Measurements from ENCODE around the gene SPON1. TPM values are rescaled to one million over a fixed set of nuclear protein-coding genes. Genes with fewer than 3 reads are reported as not detected.
"Not testable (repeated sequence)": the region's sequence is repeated elsewhere in the genome, so short reads cannot be mapped to it uniquely, and the experiment has no call there.

The SPON1 gene
- total RNA-seq, 6 donors from 2014 or later: 12.6 to 68.9 (median 56.3) TPM

- peaks cover 0 to 10% (median 7%) of the 10 kb centered on the region in 4 donors for H3K4me1 ChIP-seq
- no peaks in the 10 kb centered on the region for H3K36me3 ChIP-seq
- H3K4me3 ChIP-seq: no peak overlapping the region
- H3K27me3 ChIP-seq: no peaks in the 10 kb centered on the region
- TF ChIP-seq EP300 (IDR thresholded peaks at IDR 0.05) (peak in 1 of 4 donors; percentile 51), POLR2A (IDR thresholded peaks at IDR 0.05) (no peak), POLR2AphosphoS5 (IDR thresholded peaks at IDR 0.05) (peak in 1 of 2 donors; percentile 33)
- TF ChIP-seq, protein P1, sequence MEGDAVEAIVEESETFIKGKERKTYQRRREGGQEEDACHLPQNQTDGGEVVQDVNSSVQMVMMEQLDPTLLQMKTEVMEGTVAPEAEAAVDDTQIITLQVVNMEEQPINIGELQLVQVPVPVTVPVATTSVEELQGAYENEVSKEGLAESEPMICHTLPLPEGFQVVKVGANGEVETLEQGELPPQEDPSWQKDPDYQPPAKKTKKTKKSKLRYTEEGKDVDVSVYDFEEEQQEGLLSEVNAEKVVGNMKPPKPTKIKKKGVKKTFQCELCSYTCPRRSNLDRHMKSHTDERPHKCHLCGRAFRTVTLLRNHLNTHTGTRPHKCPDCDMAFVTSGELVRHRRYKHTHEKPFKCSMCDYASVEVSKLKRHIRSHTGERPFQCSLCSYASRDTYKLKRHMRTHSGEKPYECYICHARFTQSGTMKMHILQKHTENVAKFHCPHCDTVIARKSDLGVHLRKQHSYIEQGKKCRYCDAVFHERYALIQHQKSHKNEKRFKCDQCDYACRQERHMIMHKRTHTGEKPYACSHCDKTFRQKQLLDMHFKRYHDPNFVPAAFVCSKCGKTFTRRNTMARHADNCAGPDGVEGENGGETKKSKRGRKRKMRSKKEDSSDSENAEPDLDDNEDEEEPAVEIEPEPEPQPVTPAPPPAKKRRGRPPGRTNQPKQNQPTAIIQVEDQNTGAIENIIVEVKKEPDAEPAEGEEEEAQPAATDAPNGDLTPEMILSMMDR (IDR thresholded peaks at IDR 0.05): no peak
- WGBS, 2 donors: 44 to 63% methylated on average over 11 to 13 of the region's 13 CpGs
- DNase-seq (peak; percentile 44 to 80), ATAC-seq (ENCODE audit: low FRiP score in 2 of 2) (peak; percentile 84 to 87)
- H3K27ac ChIP-seq: no peak overlapping the region
- H3K9me3 ChIP-seq: no peaks in the 10 kb centered on the region
These were observed 67.7 kb downstream of the SPON1 start for GRCh38 chr11:14029971-14030920.

GRCh38 chr11:14035526-14035925, 73.0 kb downstream of the SPON1 start:
- not testable (repeated sequence) for H3K27ac ChIP-seq; H3K4me1 ChIP-seq; ATAC-seq (ENCODE audit: low FRiP score in 2 of 2); H3K4me3 ChIP-seq; DNase-seq; H3K36me3 ChIP-seq; H3K9me3 ChIP-seq; H3K27me3 ChIP-seq
- WGBS, 2 donors: 78 to 86% methylated on average over 2 of the region's 2 CpGs

DNA sequence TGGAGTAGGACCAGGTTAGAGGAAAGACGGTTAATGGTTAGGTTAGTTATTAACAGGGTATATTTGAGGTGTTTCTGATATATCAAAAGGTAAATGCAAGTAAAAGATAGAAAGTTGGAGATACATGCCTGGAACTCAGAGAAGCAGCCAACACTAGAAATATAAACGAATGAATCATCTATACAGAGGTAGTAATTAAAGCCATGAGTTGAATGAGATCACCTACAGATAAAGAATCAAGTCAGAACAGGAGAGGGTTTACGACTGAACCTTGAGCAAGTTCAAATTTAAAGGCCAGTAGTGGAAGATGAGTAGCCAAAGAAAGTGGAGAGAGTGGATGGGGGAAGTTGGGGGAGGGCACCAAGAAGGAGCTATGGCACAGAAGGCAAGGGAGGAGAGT, 73.9 kb downstream of the SPON1 start:
- DNase-seq (no peak), ATAC-seq (ENCODE audit: low FRiP score in 2 of 2) (no peak)
- no peak overlapping the region for H3K27ac ChIP-seq
- no peaks in the 10 kb centered on the region for H3K9me3 ChIP-seq
- no peaks in the 10 kb centered on the region for H3K27me3 ChIP-seq
- H3K36me3 ChIP-seq: no peaks in the 10 kb centered on the region
- WGBS, 2 donors: 80 to 89% methylated on average over 3 of the region's 3 CpGs
- TF ChIP-seq, protein P1 (IDR thresholded peaks at IDR 0.05): no peak
- TF ChIP-seq POLR2AphosphoS5 (IDR thresholded peaks at IDR 0.05) (no peak), EP300 (IDR thresholded peaks at IDR 0.05) (no peak), POLR2A (IDR thresholded peaks at IDR 0.05) (no peak)
- H3K4me3 ChIP-seq: no peak overlapping the region
- H3K4me1 ChIP-seq: no peaks in the 10 kb centered on the region

DNA sequence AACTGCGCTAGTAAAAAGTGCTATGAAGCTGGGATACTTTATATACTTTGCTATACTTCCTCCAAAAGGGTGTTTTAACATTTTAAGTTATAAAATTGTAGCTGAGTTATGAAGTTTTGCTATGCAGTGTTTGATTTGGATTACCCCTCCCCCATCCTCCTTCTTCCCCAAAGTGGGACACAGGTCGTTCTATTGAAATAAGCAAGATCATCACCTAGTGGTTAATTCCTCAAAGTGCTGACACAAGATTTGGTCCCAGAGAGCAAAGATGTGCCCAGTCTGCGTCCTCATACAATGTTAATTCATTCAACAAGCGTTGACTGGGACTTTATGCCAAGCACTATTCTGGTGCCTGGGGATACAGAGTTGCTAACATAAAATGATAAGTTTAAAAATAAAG, 78.5 kb downstream of the SPON1 start:
- H3K27ac ChIP-seq: no peak overlapping the region
- no peaks in the 10 kb centered on the region for H3K9me3 ChIP-seq
- ATAC-seq (ENCODE audit: low FRiP score in 2 of 2): no peak
- 61 to 71% methylated on average over 4 of the region's 4 CpGs for WGBS, 2 donors
- no peak for DNase-seq
- no peak for TF ChIP-seq POLR2AphosphoS5 (IDR thresholded peaks at IDR 0.05)
- TF ChIP-seq, protein P1 (IDR thresholded peaks at IDR 0.05): peak in 1 of 6 experiments; percentile 17
- H3K4me3 ChIP-seq: no peak overlapping the region
- H3K36me3 ChIP-seq: no peaks in the 10 kb centered on the region
- no peaks in the 10 kb centered on the region for H3K27me3 ChIP-seq
- H3K4me1 ChIP-seq: no peaks in the 10 kb centered on the region

GRCh38 chr11:14041565-14041964, 79.0 kb downstream of the SPON1 start:
- Histone ChIP-seq H3K4me1 (no peaks in the 10 kb centered on the region), H3K27me3 (no peaks in the 10 kb centered on the region), H3K9me3 (no peaks in the 10 kb centered on the region), H3K36me3 (no peaks in the 10 kb centered on the region), H3K4me3 (no peak overlapping the region), H3K27ac (no peak overlapping the region)
- TF ChIP-seq EP300 (IDR thresholded peaks at IDR 0.05): no peak
- no peak for TF ChIP-seq POLR2A (IDR thresholded peaks at IDR 0.05)
- TF ChIP-seq POLR2AphosphoS5 (IDR thresholded peaks at IDR 0.05): no peak
- TF ChIP-seq, protein P1 (IDR thresholded peaks at IDR 0.05): no peak
- DNase-seq (no peak), ATAC-seq (ENCODE audit: low FRiP score in 2 of 2) (no peak)
- 75 to 81% methylated on average over 4 of the region's 4 CpGs for WGBS, 2 donors
